Progenitor cell of endocrine pancreas (in vitro differentiated cells): ENCODE measurements around the gene ERBB2. TPM values are rescaled to one million over a fixed set of nuclear protein-coding genes. Genes with fewer than 3 reads are reported as not detected.

ENCODE experiments used
- DNase-seq: peaks from one replicate; pipeline ENCODE4 v3.0.0; 2021; ENCODE audit warnings: low spot score; ENCODE audit not compliant: unreplicated experiment
- H3K27ac Mint-ChIP-seq: 2 replicates; pipeline ENCODE4 v1.8.0; 2021; ENCODE audit warnings: mild to moderate bottlenecking, moderate library complexity, mixed read lengths
- H3K27me3 Mint-ChIP-seq: 2 replicates; pipeline ENCODE4 v1.8.0; 2021; ENCODE audit warnings: mixed read lengths
- H3K36me3 Mint-ChIP-seq: 2 replicates; pipeline ENCODE4 v1.8.0; 2022; ENCODE audit warnings: mixed read lengths; ENCODE audit not compliant: insufficient read depth
- H3K4me1 Mint-ChIP-seq: 2 replicates; pipeline ENCODE4 v1.8.0; 2021; ENCODE audit warnings: low read depth, mixed read lengths
- H3K4me3 Mint-ChIP-seq: 2 replicates; pipeline ENCODE4 v1.8.0; 2021; ENCODE audit warnings: low read depth, mild to moderate bottlenecking, moderate library complexity, mixed read lengths
- H3K9me3 Mint-ChIP-seq: 2 replicates; pipeline ENCODE4 v1.8.0; 2021; ENCODE audit warnings: low read depth, mixed read lengths
- total RNA-seq: library from RNA; stranded (reverse); gene quantifications from 2 replicates; pipeline ENCODE4 v1.2.1, GENCODE V29; 2021
- TF ChIP-seq, protein P1 (sequence below): fragments of 200-600 bp; sonication (generic); IDR thresholded peaks from one replicate; pipeline ENCODE4 v1.5.0; 2021; ENCODE audit warnings: antibody characterized with exemption, mild to moderate bottlenecking; ENCODE audit not compliant: unreplicated experiment

ERBB2 gene
- total RNA-seq, 1 donor from 2014 or later: 152 TPM

GRCh38 chr17:39670746-39671145, 29.1 kb upstream of the ERBB2 start:
- H3K4me1 Mint-ChIP-seq: peaks cover 9% of the 10 kb centered on the region
- H3K9me3 Mint-ChIP-seq: no peaks in the 10 kb centered on the region
- peaks cover 43% of the 10 kb centered on the region for H3K27me3 Mint-ChIP-seq

GRCh38 chr17:39671651-39672521, 28.0 kb upstream of the ERBB2 start:
- no peak overlapping the region for H3K4me3 Mint-ChIP-seq
- H3K27ac Mint-ChIP-seq: peak overlapping the region; percentile 35

More at GRCh38 chr17:39670746-39671145, 29.1 kb upstream of the ERBB2 start:
- no peak overlapping the region for H3K4me3 Mint-ChIP-seq
- TF ChIP-seq, protein P1, sequence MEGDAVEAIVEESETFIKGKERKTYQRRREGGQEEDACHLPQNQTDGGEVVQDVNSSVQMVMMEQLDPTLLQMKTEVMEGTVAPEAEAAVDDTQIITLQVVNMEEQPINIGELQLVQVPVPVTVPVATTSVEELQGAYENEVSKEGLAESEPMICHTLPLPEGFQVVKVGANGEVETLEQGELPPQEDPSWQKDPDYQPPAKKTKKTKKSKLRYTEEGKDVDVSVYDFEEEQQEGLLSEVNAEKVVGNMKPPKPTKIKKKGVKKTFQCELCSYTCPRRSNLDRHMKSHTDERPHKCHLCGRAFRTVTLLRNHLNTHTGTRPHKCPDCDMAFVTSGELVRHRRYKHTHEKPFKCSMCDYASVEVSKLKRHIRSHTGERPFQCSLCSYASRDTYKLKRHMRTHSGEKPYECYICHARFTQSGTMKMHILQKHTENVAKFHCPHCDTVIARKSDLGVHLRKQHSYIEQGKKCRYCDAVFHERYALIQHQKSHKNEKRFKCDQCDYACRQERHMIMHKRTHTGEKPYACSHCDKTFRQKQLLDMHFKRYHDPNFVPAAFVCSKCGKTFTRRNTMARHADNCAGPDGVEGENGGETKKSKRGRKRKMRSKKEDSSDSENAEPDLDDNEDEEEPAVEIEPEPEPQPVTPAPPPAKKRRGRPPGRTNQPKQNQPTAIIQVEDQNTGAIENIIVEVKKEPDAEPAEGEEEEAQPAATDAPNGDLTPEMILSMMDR: no peak
- no peaks in the 10 kb centered on the region for H3K36me3 Mint-ChIP-seq
- no peak for DNase-seq
- H3K27ac Mint-ChIP-seq: no peak overlapping the region

GRCh38 chr17:39672522-39673334, 27.1 kb upstream of the ERBB2 start:
- H3K4me3 Mint-ChIP-seq: no peak overlapping the region
- H3K4me1 Mint-ChIP-seq: peaks cover 6% of the 10 kb centered on the region
- no peaks in the 10 kb centered on the region for H3K9me3 Mint-ChIP-seq
- TF ChIP-seq, protein P1: no peak
- H3K27ac Mint-ChIP-seq: no peak overlapping the region
- DNase-seq: no peak
- H3K27me3 Mint-ChIP-seq: peaks cover 29% of the 10 kb centered on the region
- peaks cover 1% of the 10 kb centered on the region for H3K36me3 Mint-ChIP-seq

More at GRCh38 chr17:39671651-39672521, 28.0 kb upstream of the ERBB2 start:
- H3K9me3 Mint-ChIP-seq: no peaks in the 10 kb centered on the region
- no peak for DNase-seq
- peaks cover 1% of the 10 kb centered on the region for H3K36me3 Mint-ChIP-seq
- H3K27me3 Mint-ChIP-seq: peaks cover 32% of the 10 kb centered on the region
- TF ChIP-seq, protein P1: peak; percentile 61
- H3K4me1 Mint-ChIP-seq: peaks cover 8% of the 10 kb centered on the region

- DNase-seq: no peak
- peaks cover 6% of the 10 kb centered on the region for H3K4me1 Mint-ChIP-seq
- H3K9me3 Mint-ChIP-seq: no peaks in the 10 kb centered on the region
- H3K36me3 Mint-ChIP-seq: peaks cover 1% of the 10 kb centered on the region
- no peak overlapping the region for H3K27ac Mint-ChIP-seq
- TF ChIP-seq, protein P1: no peak
- H3K4me3 Mint-ChIP-seq: no peak overlapping the region
- peaks cover 27% of the 10 kb centered on the region for H3K27me3 Mint-ChIP-seq
These were observed 26.4 kb upstream of the ERBB2 start for GRCh38 chr17:39673335-39674081.

- Mint-ChIP-seq H3K4me1 (peaks cover 8% of the 10 kb centered on the region), H3K36me3 (peaks cover 1% of the 10 kb centered on the region), H3K4me3 (no peak overlapping the region), H3K9me3 (no peaks in the 10 kb centered on the region), H3K27me3 (peaks cover 21% of the 10 kb centered on the region), H3K27ac (no peak overlapping the region)
- TF ChIP-seq, protein P1: no peak
- no peak for DNase-seq
These were observed 25.7 kb upstream of the ERBB2 start for GRCh38 chr17:39674179-39674578.
